Thyroid gland (tissue), 4 donors: ENCODE results near the gene SUPT6H. TPM values are rescaled to one million over a fixed set of nuclear protein-coding genes. Genes with fewer than 3 reads are reported as not detected.

Experiments
- DNase-seq, 2 donors: peaks; one replicate each; pipeline ENCODE4 v3.0.0-alpha.2; 2019
- H3K27ac ChIP-seq, 3 donors: fragments of 200-600 bp; sonication (generic); 1 replicate in 2 of 3; 2 replicates in 1 of 3; pipeline ENCODE4 v1.5.1; 2016 to 2019; ENCODE audit warnings: mild to moderate bottlenecking in 1 of 3, moderate library complexity in 1 of 3
- H3K27me3 ChIP-seq: fragments of 200-600 bp; sonication (generic); one replicate; pipeline ENCODE4 v1.5.1; 2019
- H3K36me3 ChIP-seq, 2 donors: fragments of 200-600 bp; sonication (generic); one replicate each; pipeline ENCODE4 v1.5.1; 2016 to 2019
- H3K4me1 ChIP-seq, 2 donors: fragments of 200-600 bp; sonication (generic); one replicate each; pipeline ENCODE4 v1.5.1; 2017 to 2019
- H3K4me3 ChIP-seq, 3 donors: fragments of 200-600 bp; sonication (generic); replicated peaks in 1 of 3; 1 replicate in 2 of 3; 2 replicates in 1 of 3; pipeline ENCODE4 v1.5.1; 2016; ENCODE audit warnings: mild to moderate bottlenecking in 1 of 3
- H3K9me3 ChIP-seq: fragments of 200-600 bp; sonication (generic); one replicate; pipeline ENCODE4 v1.5.1; 2017
- CTCF ChIP-seq, 6 experiments: fragments of 200-600 bp in 3 of 6; fragments of 450-650 bp in 3 of 6; sonication (generic) in 3 of 6; IDR thresholded peaks; one replicate each; pipeline ENCODE4 v1.5.1; 2016 to 2019; ENCODE audit warnings: antibody characterized with exemption in 6 of 6, mild to moderate bottlenecking in 2 of 6, inconsistent platforms in 1 of 6, moderate library complexity in 1 of 6
- POLR2A ChIP-seq, 2 donors: fragments of 450-650 bp; IDR thresholded peaks; one replicate each; pipeline ENCODE4 v1.6.1; 2017; ENCODE audit warnings: antibody characterized with exemption in 2 of 2, mild to moderate bottlenecking in 2 of 2, moderate library complexity in 1 of 2
- WGBS, 2 donors: methylation state at CpG; one replicate each; pipeline ENCODE4 v1.1.5; 2017; 5-methylcytosine and 5-hydroxymethylcytosine counted together
- intact Hi-C: fragments of 100-400 bp; cut with DNase I; formaldehyde crosslinking; loops from one replicate; pipeline ENCODE4 v1.15.1; 2023
- total RNA-seq, 4 donors: library from RNA; depleted of rRNA; stranded (reverse); fragments of >200 nt; gene quantifications; one replicate each; pipeline ENCODE4 v1.2.3, GENCODE V29; 2016

Gene SUPT6H
- total RNA-seq, 4 donors from 2014 or later: 49.2 to 117 (median 61.6) TPM

GRCh38 chr17:28700278-28700677, 38.3 kb downstream of the SUPT6H start:
- H3K36me3 ChIP-seq: peaks cover 78 to 81% of the 10 kb centered on the region in 2 donors
- H3K9me3 ChIP-seq: no peaks in the 10 kb centered on the region
- H3K4me3 ChIP-seq: no peak overlapping the region
- WGBS, 2 donors: 96 to 100% methylated on average over 1 to 8 of the region's 8 CpGs
- no peaks in the 10 kb centered on the region for H3K4me1 ChIP-seq
- intact Hi-C loops: no loop called here
- H3K27me3 ChIP-seq: no peaks in the 10 kb centered on the region
- no peak for DNase-seq
- no peak overlapping the region for H3K27ac ChIP-seq
- TF ChIP-seq POLR2A (IDR thresholded peaks at IDR 0.05) (no peak), CTCF (IDR thresholded peaks at IDR 0.05) (no peak)

- DNase-seq: no peak
- no peaks in the 10 kb centered on the region for H3K27me3 ChIP-seq
- intact Hi-C loops: no loop called here
- TF ChIP-seq CTCF (IDR thresholded peaks at IDR 0.05): no peak
- TF ChIP-seq POLR2A (IDR thresholded peaks at IDR 0.05): no peak
- no peaks in the 10 kb centered on the region for H3K9me3 ChIP-seq
- peaks cover 71 to 74% of the 10 kb centered on the region in 2 donors for H3K36me3 ChIP-seq
- H3K27ac ChIP-seq: no peak overlapping the region
- H3K4me3 ChIP-seq: no peak overlapping the region
- 92 to 96% methylated on average over 10 of the region's 10 CpGs for WGBS, 2 donors
- H3K4me1 ChIP-seq: no peaks in the 10 kb centered on the region
Measured at GRCh38 chr17:28700830-28701492, 39.0 kb downstream of the SUPT6H start.

- Histone ChIP-seq H3K27me3 (no peaks in the 10 kb centered on the region), H3K9me3 (no peaks in the 10 kb centered on the region), H3K4me1 (no peaks in the 10 kb centered on the region), H3K4me3 (no peak overlapping the region), H3K36me3 (peaks cover 61 to 62% of the 10 kb centered on the region in 2 donors), H3K27ac (no peak overlapping the region)
- 81 to 84% methylated on average over 10 of the region's 10 CpGs for WGBS, 2 donors
- TF ChIP-seq POLR2A (IDR thresholded peaks at IDR 0.05): no peak
- no peak for TF ChIP-seq CTCF (IDR thresholded peaks at IDR 0.05)
- intact Hi-C loops: no loop called here
- DNase-seq: no peak
Measured at GRCh38 chr17:28702026-28702751, 40.2 kb downstream of the SUPT6H start.

- intact Hi-C loops: no loop called here
Measured at GRCh38 chr17:28702752-28703150, 40.7 kb downstream of the SUPT6H start.

More at GRCh38 chr17:28702752-28703150, 40.7 kb downstream of the SUPT6H start:
- Histone ChIP-seq H3K36me3 (peaks cover 56% of the 10 kb centered on the region in 2 donors), H3K27ac (no peak overlapping the region), H3K4me3 (no peak overlapping the region), H3K4me1 (no peaks in the 10 kb centered on the region), H3K27me3 (no peaks in the 10 kb centered on the region), H3K9me3 (no peaks in the 10 kb centered on the region)
- TF ChIP-seq POLR2A (IDR thresholded peaks at IDR 0.05) (no peak), CTCF (IDR thresholded peaks at IDR 0.05) (no peak)
- 84 to 94% methylated on average over 3 of the region's 3 CpGs for whole genome bisulfite sequencing, 2 donors
- DNase-seq: no peak
